ENCODE measurements around the gene ATOSB. TPM values are rescaled to one million over a fixed set of nuclear protein-coding genes. Genes with fewer than 3 reads are reported as not detected.

ATOSB gene
- total and polyA plus RNA-seq, 2 experiments from 2014 or later, result 2.3 to 6.1 TPM

GRCh38 chr9:35136866-35137265 lies 21.2 kb upstream of the ATOSB start:
- H3K4me3 Mint-ChIP-seq, result no peak overlapping the region
- no peaks in the 10 kb centered on the region for H4K20me1 ChIP-seq (replicated peaks; ENCODE audit: insufficient read depth)
- H3K9me3 Mint-ChIP-seq, result peaks cover 65% of the 10 kb centered on the region
- H3K4me1 Mint-ChIP-seq, result no peaks in the 10 kb centered on the region
- no peak for ATAC-seq
- peaks cover 4% of the 10 kb centered on the region for H3K27me3 Mint-ChIP-seq (ENCODE audit: insufficient read depth, low read depth, poor library complexity)
- H3K36me3 ChIP-seq (ENCODE audit: insufficient read depth), result 0 out of 2 replicates have a peak, but pooled peaks cover 3% of the 10 kb centered on the region
- TF ChIP-seq ZNF114 (CRISPR knock-in tag; IDR thresholded peaks at IDR 0.05), result no peak
- no peak for TF ChIP-seq STAT1 (IDR thresholded peaks at IDR 0.05; ENCODE audit: unreplicated experiment)
- no peak for TF ChIP-seq CREB1 (CRISPR knock-in tag; IDR thresholded peaks at IDR 0.05; ENCODE audit: low read depth)
- no peak for TF ChIP-seq ETS1 (IDR thresholded peaks at IDR 0.05)
- no peak for TF ChIP-seq JUNB (IDR thresholded peaks at IDR 0.05; ENCODE audit: unreplicated experiment)
- TF ChIP-seq CTCF (conservative IDR thresholded peaks at IDR 0.05; ENCODE audit: low read depth in 2 of 2), result no peak
- no peak for TF ChIP-seq ZNF462 (CRISPR knock-in tag; IDR thresholded peaks at IDR 0.05)
- no peak for TF ChIP-seq NANOG (IDR thresholded peaks at IDR 0.05; ENCODE audit: borderline replicate concordance)
- no peak for TF ChIP-seq POLR2AphosphoS5 (IDR thresholded peaks at IDR 0.05; ENCODE audit: low read depth)
- no peak for TF ChIP-seq ZNF331 (CRISPR knock-in tag; IDR thresholded peaks at IDR 0.05; ENCODE audit: low read depth)
- TF ChIP-seq REST (IDR thresholded peaks at IDR 0.05; ENCODE audit: unreplicated experiment), result no peak
- no peak for TF ChIP-seq EZH2 (IDR thresholded peaks at IDR 0.05; ENCODE audit: low read depth, unreplicated experiment)
- TF ChIP-seq EZH2phosphoT487 (IDR thresholded peaks at IDR 0.05; ENCODE audit: unreplicated experiment), result no peak
- no peak overlapping the region for H3K4me3 ChIP-seq
- H3K4me1 ChIP-seq (ENCODE audit: insufficient read depth), result no peaks in the 10 kb centered on the region
- no peaks in the 10 kb centered on the region for H3K79me2 ChIP-seq (replicated peaks; ENCODE audit: insufficient read depth)
- no peak overlapping the region for H3K4me2 ChIP-seq
- H3K9me2 ChIP-seq (ENCODE audit: insufficient read depth), result no peaks in the 10 kb centered on the region; the same call in 1 of the 2 replicates
- peaks cover 13% of the 10 kb centered on the region for H3K36me3 Mint-ChIP-seq (ENCODE audit: low read depth)
- no peaks in the 10 kb centered on the region for H3F3A ChIP-seq (replicated peaks; ENCODE audit: low read depth)
- H3K27ac Mint-ChIP-seq, result no peak overlapping the region
- no peak for DNase-seq (ENCODE audit: low spot score)
- no peaks in the 10 kb centered on the region for H3K27me3 ChIP-seq (ENCODE audit: insufficient read depth)
- no peak overlapping the region for H3K27ac ChIP-seq (ENCODE audit: low read depth)
- no peak overlapping the region for H2AFZ ChIP-seq

Data from GM23338 (cell line).